GM23338 (cell line): ENCODE results near the gene ZNF638. TPM values are rescaled to one million over a fixed set of nuclear protein-coding genes. Genes with fewer than 3 reads are reported as not detected.

ENCODE experiments used
- ATAC-seq: fragments of 200-7000 bp; cut with Tn5 transposase; 3 replicates; pipeline ENCODE4 v1.9.1; 2020
- DNase-seq: peaks from one replicate; pipeline ENCODE4 v3.0.0-alpha.2; 2015; ENCODE audit warnings: low spot score
- H2AFZ ChIP-seq: fragments of 200-600 bp; sonication (generic); 2 replicates; pipeline ENCODE4 v1.8.0; 2016; ENCODE audit warnings: antibody characterized with exemption, mild to moderate bottlenecking, moderate library complexity
- H3F3A ChIP-seq: fragments of 200-600 bp; sonication (generic); replicated peaks from 2 replicates; pipeline ENCODE4 v1.8.0; 2017; ENCODE audit warnings: antibody characterized with exemption, mixed run types, low read depth
- H3K27ac ChIP-seq: fragments of 200-600 bp; sonication (generic); 2 replicates; pipeline ENCODE4 v1.6.1; 2016; ENCODE audit warnings: low read depth
- H3K27me3 ChIP-seq: fragments of 200-600 bp; sonication (generic); 2 replicates; pipeline ENCODE4 v1.8.0; 2016; ENCODE audit warnings: mild to moderate bottlenecking, mixed run types, moderate library complexity; ENCODE audit not compliant: insufficient read depth
- H3K36me3 ChIP-seq: fragments of 200-600 bp; sonication (generic); 2 replicates; pipeline ENCODE4 v1.8.0; 2016; ENCODE audit warnings: mild to moderate bottlenecking; ENCODE audit not compliant: insufficient read depth
- H3K4me1 ChIP-seq: fragments of 200-600 bp; sonication (generic); 2 replicates; pipeline ENCODE4 v1.8.0; 2016; ENCODE audit warnings: mild to moderate bottlenecking, moderate library complexity; ENCODE audit not compliant: insufficient read depth
- H3K4me2 ChIP-seq: fragments of 200-600 bp; sonication (generic); 2 replicates; pipeline ENCODE4 v1.7.1; 2017; ENCODE audit warnings: mixed run types
- H3K4me3 ChIP-seq: fragments of 200-600 bp; sonication (generic); 2 replicates; pipeline ENCODE4 v1.6.1; 2016; ENCODE audit warnings: mixed run types
- H3K79me2 ChIP-seq: fragments of 200-600 bp; sonication (generic); replicated peaks from 2 replicates; pipeline ENCODE4 v1.8.0; 2017; ENCODE audit warnings: mild to moderate bottlenecking; ENCODE audit not compliant: insufficient read depth
- H3K9me2 ChIP-seq: fragments of 200-600 bp; sonication (generic); 2 replicates; pipeline ENCODE4 v1.8.0; 2017; ENCODE audit not compliant: insufficient read depth
- H4K20me1 ChIP-seq: fragments of 200-600 bp; sonication (generic); replicated peaks from 2 replicates; pipeline ENCODE4 v1.8.0; 2017; ENCODE audit warnings: mild to moderate bottlenecking; ENCODE audit not compliant: insufficient read depth
- H3K27ac Mint-ChIP-seq: 2 replicates; pipeline ENCODE4 v1.8.0; 2020; ENCODE audit warnings: inconsistent platforms, mild to moderate bottlenecking, moderate library complexity, mixed read lengths
- H3K27me3 Mint-ChIP-seq: 3 replicates; pipeline ENCODE4 v1.8.0; 2022; ENCODE audit warnings: low read depth, mild to moderate bottlenecking, moderate library complexity, mixed read lengths, inconsistent platforms; ENCODE audit not compliant: insufficient read depth, poor library complexity
- H3K36me3 Mint-ChIP-seq: 3 replicates; pipeline ENCODE4 v1.8.0; 2021; ENCODE audit warnings: low read depth, mild to moderate bottlenecking, inconsistent platforms, moderate library complexity, mixed read lengths
- H3K4me1 Mint-ChIP-seq: 3 replicates; pipeline ENCODE4 v1.8.0; 2020; ENCODE audit warnings: mild to moderate bottlenecking, inconsistent platforms, mixed read lengths
- H3K4me3 Mint-ChIP-seq: 3 replicates; pipeline ENCODE4 v1.8.0; 2021; ENCODE audit warnings: moderate library complexity, mild to moderate bottlenecking, inconsistent platforms, mixed read lengths
- H3K9me3 Mint-ChIP-seq: 3 replicates; pipeline ENCODE4 v1.8.0; 2020; ENCODE audit warnings: moderate library complexity, mild to moderate bottlenecking, inconsistent platforms, mixed read lengths
- CREB1 ChIP-seq: fragments of 250-450 bp; sonication (Bioruptor Pico); IDR thresholded peaks from 2 replicates; pipeline ENCODE4 v1.5.0; 2020; ENCODE audit warnings: low read depth, mild to moderate bottlenecking, moderate library complexity
- EZH2phosphoT487 ChIP-seq: fragments of 200-600 bp; sonication (generic); IDR thresholded peaks from one replicate; pipeline ENCODE4 v1.8.1; 2018; ENCODE audit warnings: antibody characterized with exemption; ENCODE audit not compliant: unreplicated experiment
- JUNB ChIP-seq: IDR thresholded peaks from one replicate; pipeline ENCODE4 v1.6.1; 2016; ENCODE audit warnings: antibody characterized with exemption; ENCODE audit not compliant: unreplicated experiment
- NANOG ChIP-seq: IDR thresholded peaks from 2 replicates; pipeline ENCODE4 v1.6.1; 2016; ENCODE audit warnings: antibody characterized with exemption, borderline replicate concordance
- POLR2AphosphoS5 ChIP-seq: IDR thresholded peaks from 2 replicates; pipeline ENCODE4 v1.6.1; 2016; ENCODE audit warnings: antibody characterized with exemption, low read depth
- STAT1 ChIP-seq: IDR thresholded peaks from one replicate; pipeline ENCODE4 v1.6.1; 2016; ENCODE audit warnings: antibody characterized with exemption; ENCODE audit not compliant: unreplicated experiment
- ZNF114 ChIP-seq: fragments of 250-450 bp; sonication (Bioruptor Pico); IDR thresholded peaks from 2 replicates; pipeline ENCODE4 v1.5.0; 2020; ENCODE audit warnings: mild to moderate bottlenecking, moderate library complexity
- ZNF331 ChIP-seq: fragments of 250-450 bp; sonication (Bioruptor Pico); IDR thresholded peaks from 2 replicates; pipeline ENCODE4 v1.5.0; 2020; ENCODE audit warnings: low read depth, mild to moderate bottlenecking, moderate library complexity
- polyA plus RNA-seq: library from polyadenylated mRNA; unstranded; fragments of >200 nt; fragmentation: Nextera tagmentation; extraction: Ambion mirVana; gene quantifications from 2 replicates; pipeline ENCODE4 v1.2.1, GENCODE V29; 2016
- total RNA-seq: library from RNA; depleted of rRNA; stranded (reverse); fragments of >200 nt; shearing (Covaris generic); gene quantifications from 2 replicates; pipeline ENCODE4 v1.2.3, GENCODE V29; 2014
- TF ChIP-seq, protein P1 (sequence below): fragments of 250-450 bp; sonication (Bioruptor Pico); IDR thresholded peaks from 2 replicates; pipeline ENCODE4 v1.5.0; 2020; ENCODE audit warnings: mild to moderate bottlenecking, moderate library complexity
- TF ChIP-seq, protein P2 (sequence below): IDR thresholded peaks from one replicate; pipeline ENCODE4 v1.6.1; 2018; ENCODE audit warnings: antibody characterized with exemption; ENCODE audit not compliant: unreplicated experiment
- TF ChIP-seq, protein P3 (sequence below): IDR thresholded peaks from 2 replicates; pipeline ENCODE4 v1.6.1; 2016; ENCODE audit warnings: antibody characterized with exemption
- TF ChIP-seq, protein P4 (sequence below), 2 experiments: fragments of 200-600 bp in 1 of 2; sonication (generic) in 1 of 2; conservative IDR thresholded peaks; 2 replicates each; pipeline versions ENCODE4 v1.5.1 to v1.6.1; 2016 to 2017; ENCODE audit warnings: antibody characterized with exemption in 2 of 2, low read depth in 2 of 2, mild to moderate bottlenecking in 2 of 2, moderate library complexity in 1 of 2

The ZNF638 gene
- total and polyA plus RNA-seq, 2 experiments from 2014 or later, result 185 to 190 TPM

DNA sequence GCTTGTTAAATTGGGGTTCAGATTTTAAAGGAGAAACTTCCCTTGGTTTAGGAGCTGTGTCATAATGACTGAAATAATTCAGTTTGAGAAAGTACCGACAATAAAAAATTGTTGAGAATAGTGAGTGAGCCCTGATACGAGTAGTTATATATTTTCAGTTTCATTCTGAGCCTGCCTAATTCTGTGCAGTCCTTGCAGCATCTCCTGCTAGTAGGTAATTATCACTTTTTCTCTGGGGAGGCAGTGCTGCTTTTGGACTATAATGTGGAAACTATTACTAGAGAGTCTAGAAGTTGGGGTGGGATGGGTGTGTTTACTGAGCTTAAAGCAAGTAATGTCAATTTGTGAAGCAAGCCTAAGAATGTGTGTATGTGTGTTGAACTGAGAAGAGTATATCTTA lies 21.7 kb downstream of the ZNF638 start:
- no peak for ATAC-seq
- peaks cover 50% of the 10 kb centered on the region for H3K36me3 Mint-ChIP-seq
- peaks cover 2% of the 10 kb centered on the region for H3K27me3 Mint-ChIP-seq

More for the DNA sequence above, 21.7 kb downstream of the ZNF638 start:
- Histone ChIP-seq H3K4me3 (no peak overlapping the region), H3K79me2 (peaks cover 100% of the 10 kb centered on the region), H3K4me1 (no peaks in the 10 kb centered on the region), H3K27me3 (no peaks in the 10 kb centered on the region), H4K20me1 (peaks cover 83% of the 10 kb centered on the region), H3K27ac (no peak overlapping the region), H3K36me3 (peaks cover 6% of the 10 kb centered on the region; the same call in 1 of the 2 replicates), H3K9me2 (no peaks in the 10 kb centered on the region), H3K4me2 (no peak overlapping the region), H3F3A (no peaks in the 10 kb centered on the region), H2AFZ (no peak overlapping the region)
- no peak overlapping the region for H3K4me3 Mint-ChIP-seq
- no peaks in the 10 kb centered on the region for H3K4me1 Mint-ChIP-seq
- no peaks in the 10 kb centered on the region for H3K9me3 Mint-ChIP-seq
- H3K27ac Mint-ChIP-seq, result no peak overlapping the region
- DNase-seq, result no peak
- TF ChIP-seq CREB1 (no peak), STAT1 (no peak), ZNF114 (CRISPR knock-in tag) (no peak), JUNB (no peak), EZH2phosphoT487 (no peak), NANOG (no peak), POLR2AphosphoS5 (no peak), ZNF331 (CRISPR knock-in tag) (no peak)
- TF ChIP-seq, protein P1, sequence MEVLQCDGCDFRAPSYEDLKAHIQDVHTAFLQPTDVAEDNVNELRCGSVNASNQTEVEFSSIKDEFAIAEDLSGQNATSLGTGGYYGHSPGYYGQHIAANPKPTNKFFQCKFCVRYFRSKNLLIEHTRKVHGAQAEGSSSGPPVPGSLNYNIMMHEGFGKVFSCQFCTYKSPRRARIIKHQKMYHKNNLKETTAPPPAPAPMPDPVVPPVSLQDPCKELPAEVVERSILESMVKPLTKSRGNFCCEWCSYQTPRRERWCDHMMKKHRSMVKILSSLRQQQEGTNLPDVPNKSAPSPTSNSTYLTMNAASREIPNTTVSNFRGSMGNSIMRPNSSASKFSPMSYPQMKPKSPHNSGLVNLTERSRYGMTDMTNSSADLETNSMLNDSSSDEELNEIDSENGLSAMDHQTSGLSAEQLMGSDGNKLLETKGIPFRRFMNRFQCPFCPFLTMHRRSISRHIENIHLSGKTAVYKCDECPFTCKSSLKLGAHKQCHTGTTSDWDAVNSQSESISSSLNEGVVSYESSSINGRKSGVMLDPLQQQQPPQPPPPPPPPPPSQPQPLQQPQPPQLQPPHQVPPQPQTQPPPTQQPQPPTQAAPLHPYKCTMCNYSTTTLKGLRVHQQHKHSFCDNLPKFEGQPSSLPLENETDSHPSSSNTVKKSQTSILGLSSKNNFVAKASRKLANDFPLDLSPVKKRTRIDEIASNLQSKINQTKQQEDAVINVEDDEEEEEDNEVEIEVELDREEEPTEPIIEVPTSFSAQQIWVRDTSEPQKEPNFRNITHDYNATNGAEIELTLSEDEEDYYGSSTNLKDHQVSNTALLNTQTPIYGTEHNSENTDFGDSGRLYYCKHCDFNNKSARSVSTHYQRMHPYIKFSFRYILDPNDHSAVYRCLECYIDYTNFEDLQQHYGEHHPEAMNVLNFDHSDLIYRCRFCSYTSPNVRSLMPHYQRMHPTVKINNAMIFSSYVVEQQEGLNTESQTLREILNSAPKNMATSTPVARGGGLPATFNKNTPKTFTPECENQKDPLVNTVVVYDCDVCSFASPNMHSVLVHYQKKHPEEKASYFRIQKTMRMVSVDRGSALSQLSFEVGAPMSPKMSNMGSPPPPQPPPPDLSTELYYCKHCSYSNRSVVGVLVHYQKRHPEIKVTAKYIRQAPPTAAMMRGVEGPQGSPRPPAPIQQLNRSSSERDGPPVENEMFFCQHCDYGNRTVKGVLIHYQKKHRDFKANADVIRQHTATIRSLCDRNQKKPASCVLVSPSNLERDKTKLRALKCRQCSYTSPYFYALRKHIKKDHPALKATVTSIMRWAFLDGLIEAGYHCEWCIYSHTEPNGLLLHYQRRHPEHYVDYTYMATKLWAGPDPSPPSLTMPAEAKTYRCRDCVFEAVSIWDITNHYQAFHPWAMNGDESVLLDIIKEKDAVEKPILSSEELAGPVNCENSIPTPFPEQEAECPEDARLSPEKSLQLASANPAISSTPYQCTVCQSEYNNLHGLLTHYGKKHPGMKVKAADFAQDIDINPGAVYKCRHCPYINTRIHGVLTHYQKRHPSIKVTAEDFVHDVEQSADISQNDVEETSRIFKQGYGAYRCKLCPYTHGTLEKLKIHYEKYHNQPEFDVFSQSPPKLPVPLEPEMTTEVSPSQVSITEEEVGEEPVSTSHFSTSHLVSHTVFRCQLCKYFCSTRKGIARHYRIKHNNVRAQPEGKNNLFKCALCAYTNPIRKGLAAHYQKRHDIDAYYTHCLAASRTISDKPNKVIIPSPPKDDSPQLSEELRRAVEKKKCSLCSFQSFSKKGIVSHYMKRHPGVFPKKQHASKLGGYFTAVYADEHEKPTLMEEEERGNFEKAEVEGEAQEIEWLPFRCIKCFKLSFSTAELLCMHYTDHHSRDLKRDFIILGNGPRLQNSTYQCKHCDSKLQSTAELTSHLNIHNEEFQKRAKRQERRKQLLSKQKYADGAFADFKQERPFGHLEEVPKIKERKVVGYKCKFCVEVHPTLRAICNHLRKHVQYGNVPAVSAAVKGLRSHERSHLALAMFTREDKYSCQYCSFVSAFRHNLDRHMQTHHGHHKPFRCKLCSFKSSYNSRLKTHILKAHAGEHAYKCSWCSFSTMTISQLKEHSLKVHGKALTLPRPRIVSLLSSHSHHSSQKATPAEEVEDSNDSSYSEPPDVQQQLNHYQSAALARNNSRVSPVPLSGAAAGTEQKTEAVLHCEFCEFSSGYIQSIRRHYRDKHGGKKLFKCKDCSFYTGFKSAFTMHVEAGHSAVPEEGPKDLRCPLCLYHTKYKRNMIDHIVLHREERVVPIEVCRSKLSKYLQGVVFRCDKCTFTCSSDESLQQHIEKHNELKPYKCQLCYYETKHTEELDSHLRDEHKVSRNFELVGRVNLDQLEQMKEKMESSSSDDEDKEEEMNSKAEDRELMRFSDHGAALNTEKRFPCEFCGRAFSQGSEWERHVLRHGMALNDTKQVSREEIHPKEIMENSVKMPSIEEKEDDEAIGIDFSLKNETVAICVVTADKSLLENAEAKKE (CRISPR knock-in tag), result no peak
- TF ChIP-seq, protein P2, sequence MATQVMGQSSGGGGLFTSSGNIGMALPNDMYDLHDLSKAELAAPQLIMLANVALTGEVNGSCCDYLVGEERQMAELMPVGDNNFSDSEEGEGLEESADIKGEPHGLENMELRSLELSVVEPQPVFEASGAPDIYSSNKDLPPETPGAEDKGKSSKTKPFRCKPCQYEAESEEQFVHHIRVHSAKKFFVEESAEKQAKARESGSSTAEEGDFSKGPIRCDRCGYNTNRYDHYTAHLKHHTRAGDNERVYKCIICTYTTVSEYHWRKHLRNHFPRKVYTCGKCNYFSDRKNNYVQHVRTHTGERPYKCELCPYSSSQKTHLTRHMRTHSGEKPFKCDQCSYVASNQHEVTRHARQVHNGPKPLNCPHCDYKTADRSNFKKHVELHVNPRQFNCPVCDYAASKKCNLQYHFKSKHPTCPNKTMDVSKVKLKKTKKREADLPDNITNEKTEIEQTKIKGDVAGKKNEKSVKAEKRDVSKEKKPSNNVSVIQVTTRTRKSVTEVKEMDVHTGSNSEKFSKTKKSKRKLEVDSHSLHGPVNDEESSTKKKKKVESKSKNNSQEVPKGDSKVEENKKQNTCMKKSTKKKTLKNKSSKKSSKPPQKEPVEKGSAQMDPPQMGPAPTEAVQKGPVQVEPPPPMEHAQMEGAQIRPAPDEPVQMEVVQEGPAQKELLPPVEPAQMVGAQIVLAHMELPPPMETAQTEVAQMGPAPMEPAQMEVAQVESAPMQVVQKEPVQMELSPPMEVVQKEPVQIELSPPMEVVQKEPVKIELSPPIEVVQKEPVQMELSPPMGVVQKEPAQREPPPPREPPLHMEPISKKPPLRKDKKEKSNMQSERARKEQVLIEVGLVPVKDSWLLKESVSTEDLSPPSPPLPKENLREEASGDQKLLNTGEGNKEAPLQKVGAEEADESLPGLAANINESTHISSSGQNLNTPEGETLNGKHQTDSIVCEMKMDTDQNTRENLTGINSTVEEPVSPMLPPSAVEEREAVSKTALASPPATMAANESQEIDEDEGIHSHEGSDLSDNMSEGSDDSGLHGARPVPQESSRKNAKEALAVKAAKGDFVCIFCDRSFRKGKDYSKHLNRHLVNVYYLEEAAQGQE, result no peak
- TF ChIP-seq, protein P3, sequence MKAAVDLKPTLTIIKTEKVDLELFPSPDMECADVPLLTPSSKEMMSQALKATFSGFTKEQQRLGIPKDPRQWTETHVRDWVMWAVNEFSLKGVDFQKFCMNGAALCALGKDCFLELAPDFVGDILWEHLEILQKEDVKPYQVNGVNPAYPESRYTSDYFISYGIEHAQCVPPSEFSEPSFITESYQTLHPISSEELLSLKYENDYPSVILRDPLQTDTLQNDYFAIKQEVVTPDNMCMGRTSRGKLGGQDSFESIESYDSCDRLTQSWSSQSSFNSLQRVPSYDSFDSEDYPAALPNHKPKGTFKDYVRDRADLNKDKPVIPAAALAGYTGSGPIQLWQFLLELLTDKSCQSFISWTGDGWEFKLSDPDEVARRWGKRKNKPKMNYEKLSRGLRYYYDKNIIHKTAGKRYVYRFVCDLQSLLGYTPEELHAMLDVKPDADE, result no peak
- TF ChIP-seq, protein P4, sequence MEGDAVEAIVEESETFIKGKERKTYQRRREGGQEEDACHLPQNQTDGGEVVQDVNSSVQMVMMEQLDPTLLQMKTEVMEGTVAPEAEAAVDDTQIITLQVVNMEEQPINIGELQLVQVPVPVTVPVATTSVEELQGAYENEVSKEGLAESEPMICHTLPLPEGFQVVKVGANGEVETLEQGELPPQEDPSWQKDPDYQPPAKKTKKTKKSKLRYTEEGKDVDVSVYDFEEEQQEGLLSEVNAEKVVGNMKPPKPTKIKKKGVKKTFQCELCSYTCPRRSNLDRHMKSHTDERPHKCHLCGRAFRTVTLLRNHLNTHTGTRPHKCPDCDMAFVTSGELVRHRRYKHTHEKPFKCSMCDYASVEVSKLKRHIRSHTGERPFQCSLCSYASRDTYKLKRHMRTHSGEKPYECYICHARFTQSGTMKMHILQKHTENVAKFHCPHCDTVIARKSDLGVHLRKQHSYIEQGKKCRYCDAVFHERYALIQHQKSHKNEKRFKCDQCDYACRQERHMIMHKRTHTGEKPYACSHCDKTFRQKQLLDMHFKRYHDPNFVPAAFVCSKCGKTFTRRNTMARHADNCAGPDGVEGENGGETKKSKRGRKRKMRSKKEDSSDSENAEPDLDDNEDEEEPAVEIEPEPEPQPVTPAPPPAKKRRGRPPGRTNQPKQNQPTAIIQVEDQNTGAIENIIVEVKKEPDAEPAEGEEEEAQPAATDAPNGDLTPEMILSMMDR (conservative IDR thresholded peaks at IDR 0.05; ENCODE audit: low read depth in 2 of 2), result no peak
